Thyroid gland (tissue), 4 donors: ENCODE measurements around the gene COL6A2. TPM values are rescaled to one million over a fixed set of nuclear protein-coding genes. Genes with fewer than 3 reads are reported as not detected.
A peak's percentile ranks its signal among the peaks of the same experiment; 100 is the strongest.

Experiments used
- DNase-seq, 2 donors: peaks; one replicate each; pipeline ENCODE4 v3.0.0-alpha.2; 2019
- H3K27ac ChIP-seq, 3 donors: fragments of 200-600 bp; sonication (generic); 1 replicate in 2 of 3; 2 replicates in 1 of 3; pipeline ENCODE4 v1.5.1; 2016 to 2019; ENCODE audit warnings: mild to moderate bottlenecking in 1 of 3, moderate library complexity in 1 of 3
- H3K27me3 ChIP-seq: fragments of 200-600 bp; sonication (generic); one replicate; pipeline ENCODE4 v1.5.1; 2019
- H3K36me3 ChIP-seq, 2 donors: fragments of 200-600 bp; sonication (generic); one replicate each; pipeline ENCODE4 v1.5.1; 2016 to 2019
- H3K4me1 ChIP-seq, 2 donors: fragments of 200-600 bp; sonication (generic); one replicate each; pipeline ENCODE4 v1.5.1; 2017 to 2019
- H3K4me3 ChIP-seq, 3 donors: fragments of 200-600 bp; sonication (generic); replicated peaks in 1 of 3; 1 replicate in 2 of 3; 2 replicates in 1 of 3; pipeline ENCODE4 v1.5.1; 2016; ENCODE audit warnings: mild to moderate bottlenecking in 1 of 3
- H3K9me3 ChIP-seq: fragments of 200-600 bp; sonication (generic); one replicate; pipeline ENCODE4 v1.5.1; 2017
- CTCF ChIP-seq, 6 experiments: fragments of 200-600 bp in 3 of 6; fragments of 450-650 bp in 3 of 6; sonication (generic) in 3 of 6; IDR thresholded peaks; one replicate each; pipeline ENCODE4 v1.5.1; 2016 to 2019; ENCODE audit warnings: antibody characterized with exemption in 6 of 6, mild to moderate bottlenecking in 2 of 6, inconsistent platforms in 1 of 6, moderate library complexity in 1 of 6
- POLR2A ChIP-seq, 2 donors: fragments of 450-650 bp; IDR thresholded peaks; one replicate each; pipeline ENCODE4 v1.6.1; 2017; ENCODE audit warnings: antibody characterized with exemption in 2 of 2, mild to moderate bottlenecking in 2 of 2, moderate library complexity in 1 of 2
- WGBS, 2 donors: methylation state at CpG; one replicate each; pipeline ENCODE4 v1.1.5; 2017; 5-methylcytosine and 5-hydroxymethylcytosine counted together
- intact Hi-C: fragments of 100-400 bp; cut with DNase I; formaldehyde crosslinking; loops from one replicate; pipeline ENCODE4 v1.15.1; 2023
- total RNA-seq, 4 donors: library from RNA; depleted of rRNA; stranded (reverse); fragments of >200 nt; gene quantifications; one replicate each; pipeline ENCODE4 v1.2.3, GENCODE V29; 2016

The COL6A2 gene
- 100 to 1,000 TPM in 3 of 4 donors, 10 to 100 TPM in 1; 79.4 to 191 (median 172) TPM for total RNA-seq

GRCh38 chr21:46097336-46098293, at the start of gene COL6A2:
TSS of gene COL6A2 (plus strand) at chr21:46098112.
- TF ChIP-seq CTCF (IDR thresholded peaks at IDR 0.05) (peak in 1 of 6 experiments; percentile 23), POLR2A (IDR thresholded peaks at IDR 0.05) (no peak)
- peaks cover 0 to 13% of the 10 kb centered on the region in 2 donors for H3K4me1 ChIP-seq
- no peaks in the 10 kb centered on the region for H3K27me3 ChIP-seq
- intact Hi-C loops = loop anchor here (2.0 kb wide), 1 partner anchor 125 kb away; no protein-coding TSS in a partner anchor
- H3K36me3 ChIP-seq = no peaks in the 10 kb centered on the region
- no peaks in the 10 kb centered on the region for H3K9me3 ChIP-seq
- DNase-seq = peak; percentile 31 to 39
- WGBS, 2 donors = no CpG with 5 or more reads among the region's 83 CpGs
- H3K4me3 ChIP-seq = peak within 1 kb of the TSS in 2 of 3 donors; percentile 20 to 80
- peak within 1 kb of the TSS; percentile 64 to 80 (median 80) for H3K27ac ChIP-seq

GRCh38 chr21:46048926-46049889, 48.7 kb upstream of the COL6A2 start:
- H3K27ac ChIP-seq = peak overlapping the region in 1 of 3 donors; percentile 78
- TF ChIP-seq CTCF (IDR thresholded peaks at IDR 0.05) (no peak), POLR2A (IDR thresholded peaks at IDR 0.05) (no peak)
- no peaks in the 10 kb centered on the region for H3K9me3 ChIP-seq
- 61 to 62% methylated on average over 27 of the region's 27 CpGs for WGBS, 2 donors
- DNase-seq = peak; percentile 31 to 39
- H3K4me1 ChIP-seq = peaks cover 0 to 7% of the 10 kb centered on the region in 2 donors
- intact Hi-C loops = no loop called here
- H3K4me3 ChIP-seq = no peak overlapping the region
- no peaks in the 10 kb centered on the region for H3K27me3 ChIP-seq
- no peaks in the 10 kb centered on the region for H3K36me3 ChIP-seq

- no peaks in the 10 kb centered on the region for H3K36me3 ChIP-seq
- intact Hi-C loops = no loop called here
- peak overlapping the region in 1 of 3 donors; percentile 78 for H3K27ac ChIP-seq
- TF ChIP-seq POLR2A (IDR thresholded peaks at IDR 0.05) = no peak
- no peak for TF ChIP-seq CTCF (IDR thresholded peaks at IDR 0.05)
- no peaks in the 10 kb centered on the region for H3K9me3 ChIP-seq
- no peaks in the 10 kb centered on the region for H3K27me3 ChIP-seq
- H3K4me3 ChIP-seq = no peak overlapping the region
- peaks cover 0 to 7% of the 10 kb centered on the region in 2 donors for H3K4me1 ChIP-seq
- WGBS, 2 donors = 88 to 91% methylated on average over 8 to 25 of the region's 33 CpGs
- no peak for DNase-seq
Observed at GRCh38 chr21:46049890-46050667, 47.8 kb upstream of the COL6A2 start.

GRCh38 chr21:46050668-46051378, 47.1 kb upstream of the COL6A2 start:
- TF ChIP-seq CTCF (IDR thresholded peaks at IDR 0.05) = no peak
- no peak for TF ChIP-seq POLR2A (IDR thresholded peaks at IDR 0.05)
- H3K36me3 ChIP-seq = no peaks in the 10 kb centered on the region
- no peaks in the 10 kb centered on the region for H3K27me3 ChIP-seq
- 93 to 94% methylated on average over 4 to 6 of the region's 22 CpGs for WGBS, 2 donors
- peaks cover 0 to 7% of the 10 kb centered on the region in 2 donors for H3K4me1 ChIP-seq
- no peaks in the 10 kb centered on the region for H3K9me3 ChIP-seq
- H3K27ac ChIP-seq = no peak overlapping the region
- H3K4me3 ChIP-seq = no peak overlapping the region
- DNase-seq = no peak
- intact Hi-C loops = no loop called here
